Measurements from ENCODE around the gene CYP4F3. TPM values are rescaled to one million over a fixed set of nuclear protein-coding genes. Genes with fewer than 3 reads are reported as not detected.
"Not testable (repeated sequence)": the region's sequence is repeated elsewhere in the genome, so short reads cannot be mapped to it uniquely, and the experiment has no call there.

The CYP4F3 gene
- total RNA-seq, result 0.41 TPM
- long read RNA-seq, partial matches to known transcripts, result 0 of 1 reads
- long read RNA-seq, other reads (novel, unspliced or antisense), result 1 of 1 reads

- H3K27me3 ChIP-seq, result peaks cover under 1% of the 10 kb centered on the region
- TF ChIP-seq CTCF (IDR thresholded peaks at IDR 0.05), result no peak
- H3K9me3 ChIP-seq, result no peaks in the 10 kb centered on the region
- intact Hi-C loops (cut with DNase I), result no loop called here
- peak; percentile 79 for ATAC-seq
- H3K36me3 ChIP-seq, result no peaks in the 10 kb centered on the region
- H3K27ac ChIP-seq, result no peak within 1 kb of the TSS
- H3K4me3 ChIP-seq, result no peak within 1 kb of the TSS
- H3K4me1 ChIP-seq, result no peaks in the 10 kb centered on the region
- peak; percentile 85 for DNase-seq
These were observed at the start of gene CYP4F3 for GRCh38 chr19:15640294-15640903. CYP4F3 (plus strand) TSS chr19:15640897; CDS start chr19:15641416, 519 bp downstream.

GRCh38 chr19:15591796-15592195 is 48.9 kb upstream of the CYP4F3 start:
- Histone ChIP-seq H3K9me3 (no peaks in the 10 kb centered on the region), H3K36me3 (no peaks in the 10 kb centered on the region), H3K4me1 (no peaks in the 10 kb centered on the region), H3K4me3 (no peak overlapping the region), H3K27me3 (peaks cover 9% of the 10 kb centered on the region), H3K27ac (no peak overlapping the region)
- no peak for DNase-seq
- intact Hi-C loops (cut with DNase I), result no loop called here
- ATAC-seq, result no peak
- TF ChIP-seq CTCF (IDR thresholded peaks at IDR 0.05), result no peak

- ATAC-seq; H3K4me3 ChIP-seq; H3K4me1 ChIP-seq; H3K36me3 ChIP-seq; H3K9me3 ChIP-seq; intact Hi-C loops (cut with DNase I); H3K27ac ChIP-seq; DNase-seq; H3K27me3 ChIP-seq: not testable (repeated sequence)
These were observed 48.2 kb upstream of the CYP4F3 start for GRCh38 chr19:15592506-15592905.

- H3K27ac ChIP-seq; H3K4me1 ChIP-seq; H3K9me3 ChIP-seq; DNase-seq; H3K4me3 ChIP-seq; ATAC-seq; H3K27me3 ChIP-seq; H3K36me3 ChIP-seq; intact Hi-C loops (cut with DNase I): not testable (repeated sequence)
These were observed 46.9 kb upstream of the CYP4F3 start for GRCh38 chr19:15593766-15594165.

- DNase-seq (no peak), ATAC-seq (no peak)
- TF ChIP-seq CTCF (IDR thresholded peaks at IDR 0.05), result no peak
- Histone ChIP-seq H3K9me3 (no peaks in the 10 kb centered on the region), H3K4me1 (no peaks in the 10 kb centered on the region), H3K27ac (no peak overlapping the region), H3K4me3 (no peak overlapping the region), H3K27me3 (peaks cover 9% of the 10 kb centered on the region), H3K36me3 (no peaks in the 10 kb centered on the region)
- intact Hi-C loops (cut with DNase I), result no loop called here
These were observed 45.6 kb upstream of the CYP4F3 start for GRCh38 chr19:15595069-15595468.

GRCh38 chr19:15607978-15608925 is 32.4 kb upstream of the CYP4F3 start:
- H3K36me3 ChIP-seq; intact Hi-C loops (cut with DNase I); H3K27ac ChIP-seq; ATAC-seq; H3K4me3 ChIP-seq; H3K4me1 ChIP-seq; H3K27me3 ChIP-seq; DNase-seq; H3K9me3 ChIP-seq: not testable (repeated sequence)

GRCh38 chr19:15609261-15609660 is 31.4 kb upstream of the CYP4F3 start:
- H3K4me1 ChIP-seq, result no peaks in the 10 kb centered on the region
- no peaks in the 10 kb centered on the region for H3K9me3 ChIP-seq
- no peak overlapping the region for H3K4me3 ChIP-seq
- peaks cover 6% of the 10 kb centered on the region for H3K27me3 ChIP-seq
- ATAC-seq (no peak), DNase-seq (no peak)
- intact Hi-C loops (cut with DNase I), result no loop called here
- no peak overlapping the region for H3K27ac ChIP-seq
- no peaks in the 10 kb centered on the region for H3K36me3 ChIP-seq
- no peak for TF ChIP-seq CTCF (IDR thresholded peaks at IDR 0.05)
